HCT116 (cell line): ENCODE data around the gene RAB40C. TPM values are rescaled to one million over a fixed set of nuclear protein-coding genes. Genes with fewer than 3 reads are reported as not detected.

Source experiments
- ATAC-seq: fragments of 200-7000 bp; cut with Tn5 transposase; 2 replicates; pipeline ENCODE4 v1.9.1; 2020; ENCODE audit warnings: mild to moderate bottlenecking, moderate library complexity
- BruUV-seq: library from RNA; stranded (reverse); fragments of 400-500 nt; replicated peaks from 2 replicates; lab custom pipeline; 2021; lab: Mats Ljungman, UMichigan
- CTCF ChIA-PET: fragments of 300-600 bp; sonication (Branson Sonifier 250); formaldehyde crosslinking; loops from one replicate; lab custom pipeline; 2021; ENCODE audit warnings: antibody characterized with exemption; lab: Charles Lee
- POLR2A ChIA-PET: fragments of 300-600, 350-600 bp; sonication (Branson Sonifier 250); formaldehyde crosslinking; loops from one replicate; lab custom pipeline; 2021; ENCODE audit warnings: antibody characterized with exemption; lab: Charles Lee
- RAD21 ChIA-PET, 2 experiments: fragments of 300-600 bp; sonication (Branson Sonifier 250); formaldehyde crosslinking; loops; one replicate each; lab custom pipeline; 2023; ENCODE audit warnings: low total read pairs in 2 of 2; ENCODE audit not compliant: uncharacterized antibody in 2 of 2, unreplicated experiment in 2 of 2, low non-redundant PET in 1 of 2; lab: Charles Lee
- DNase-seq: peaks from one replicate; pipeline ENCODE4 v3.0.0-alpha.2; 2010; ENCODE audit warnings: low read depth, low spot score
- H2AFZ ChIP-seq: fragments of 200-600 bp; shearing (Covaris generic), sonication (generic); 2 replicates; pipeline ENCODE4 v1.6.1; 2017; ENCODE audit warnings: low read depth, mixed run types, mixed read lengths, antibody characterized with exemption, low read length; ENCODE audit not compliant: poor library complexity, severe bottlenecking
- H3K27ac ChIP-seq: 2 replicates; pipeline ENCODE4 v1.5.1; 2012; ENCODE audit warnings: low read depth, low read length
- H3K27me3 ChIP-seq: fragments of 200-600 bp; sonication (generic); 2 replicates; pipeline ENCODE4 v1.6.1; 2016; ENCODE audit warnings: mixed run types, low read length, mixed read lengths; ENCODE audit not compliant: insufficient read depth
- H3K36me3 ChIP-seq, 2 experiments: fragments of 200-500 bp in 1 of 2; fragments of 200-600 bp in 1 of 2; sonication (Bioruptor generic) in 1 of 2; sonication (generic) in 1 of 2; 2 replicates each; pipeline versions ENCODE4 v1.5.1 to v1.6.1; 2014 to 2016; ENCODE audit warnings: low read length in 2 of 2, inconsistent platforms in 1 of 2, mixed read lengths in 1 of 2, mixed run types in 1 of 2; ENCODE audit not compliant: insufficient read depth in 2 of 2, control insufficient read depth in 1 of 2
- H3K4me1 ChIP-seq, 2 experiments: fragments of 200-600 bp in 1 of 2; sonication (generic) in 1 of 2; 2 replicates each; pipeline versions ENCODE4 v1.5.1 to v1.6.1; 2012 to 2017; ENCODE audit warnings: low read length in 2 of 2, inconsistent platforms in 1 of 2, mild to moderate bottlenecking in 1 of 2, mixed read lengths in 1 of 2, mixed run types in 1 of 2, moderate library complexity in 1 of 2; ENCODE audit not compliant: insufficient read depth in 2 of 2, control insufficient read depth in 1 of 2
- H3K4me2 ChIP-seq: fragments of 200-600 bp; sonication (generic); 2 replicates; pipeline ENCODE4 v1.6.1; 2017; ENCODE audit warnings: mixed run types, low read length, mixed read lengths
- H3K4me3 ChIP-seq, 2 experiments: fragments of 200-600 bp in 1 of 2; sonication (generic) in 1 of 2; replicated peaks in 1 of 2; 2 replicates each; pipeline ENCODE4 v1.5.1; 2011 to 2016; ENCODE audit warnings: low read length in 2 of 2, control low read depth in 1 of 2, low read depth in 1 of 2, mild to moderate bottlenecking in 1 of 2, mixed read lengths in 1 of 2, mixed run types in 1 of 2
- H3K79me2 ChIP-seq: fragments of 200-600 bp; sonication (generic); 2 replicates; pipeline ENCODE4 v1.6.1; 2017; ENCODE audit warnings: mild to moderate bottlenecking, mixed run types, low read length, moderate library complexity, mixed read lengths; ENCODE audit not compliant: insufficient read depth
- H3K9ac ChIP-seq: fragments of 200-600 bp; sonication (generic); 2 replicates; pipeline ENCODE4 v1.6.1; 2016; ENCODE audit warnings: low read length, mixed read lengths
- H3K9me2 ChIP-seq: fragments of 200-600 bp; sonication (generic), shearing (Covaris generic); 2 replicates; pipeline ENCODE4 v1.6.1; 2017; ENCODE audit warnings: mixed run types, mild to moderate bottlenecking, moderate library complexity; ENCODE audit not compliant: insufficient read depth
- H3K9me3 ChIP-seq, 2 experiments: fragments of 200-500 bp in 1 of 2; fragments of 200-600 bp in 1 of 2; sonication (Bioruptor generic) in 1 of 2; sonication (generic) in 1 of 2; 2 replicates each; pipeline ENCODE4 v1.6.1; 2014 to 2017; ENCODE audit warnings: low read length in 2 of 2, mixed read lengths in 2 of 2, inconsistent platforms in 1 of 2, low read depth in 1 of 2, mild to moderate bottlenecking in 1 of 2, mixed run types in 1 of 2, moderate library complexity in 1 of 2; ENCODE audit not compliant: control insufficient read depth in 1 of 2, insufficient read depth in 1 of 2
- H4K20me1 ChIP-seq: fragments of 200-600 bp; sonication (generic), shearing (Covaris generic); 2 replicates; pipeline ENCODE4 v1.6.1; 2017; ENCODE audit warnings: mixed run types, mild to moderate bottlenecking, moderate library complexity; ENCODE audit not compliant: insufficient read depth
- ATF3 ChIP-seq: IDR thresholded peaks from 2 replicates; pipeline ENCODE4 v1.6.1; 2012
- CBX3 ChIP-seq: IDR thresholded peaks from 2 replicates; pipeline ENCODE4 v1.6.1; 2012; ENCODE audit warnings: low read depth
- CEBPB ChIP-seq: IDR thresholded peaks from 2 replicates; pipeline ENCODE4 v1.6.1; 2012; ENCODE audit warnings: low read depth
- CTCF ChIP-seq, 3 experiments: fragments of 200-600 bp in 1 of 3; sonication (generic) in 1 of 3; IDR thresholded peaks in 2 of 3; conservative IDR thresholded peaks in 1 of 3; 2 replicates each; pipeline ENCODE4 v1.5.1; 2012 to 2017; ENCODE audit warnings: low read depth in 2 of 3, low read length in 2 of 3, antibody characterized with exemption in 1 of 3, borderline replicate concordance in 1 of 3, control low read depth in 1 of 3, mild to moderate bottlenecking in 1 of 3, mixed read lengths in 1 of 3, mixed run types in 1 of 3, moderate library complexity in 1 of 3; ENCODE audit not compliant: insufficient read depth in 1 of 3
- EZH2 ChIP-seq: fragments of 200-600 bp; sonication (generic); IDR thresholded peaks from 2 replicates; pipeline ENCODE4 v1.6.1; 2017; ENCODE audit warnings: antibody characterized with exemption, mixed run types
- EZH2phosphoT487 ChIP-seq: fragments of 200-600 bp; IDR thresholded peaks from 2 replicates; pipeline ENCODE4 v1.6.1; 2018; ENCODE audit warnings: antibody characterized with exemption, borderline replicate concordance
- POLR2A ChIP-seq: IDR thresholded peaks from 2 replicates; pipeline ENCODE4 v1.7.0; 2011; ENCODE audit warnings: borderline replicate concordance; ENCODE audit not compliant: insufficient read depth, insufficient read length; ENCODE audit errors: extremely low read depth
- RAD21 ChIP-seq: IDR thresholded peaks from 2 replicates; pipeline ENCODE4 v1.6.1; 2012; ENCODE audit warnings: low read depth, mild to moderate bottlenecking
- YY1 ChIP-seq: IDR thresholded peaks from 2 replicates; pipeline ENCODE4 v1.6.1; 2011; ENCODE audit warnings: low read length, low read depth, moderate library complexity, mild to moderate bottlenecking; ENCODE audit not compliant: insufficient replicate concordance; ENCODE audit errors: extremely low read depth
- ZNF274 ChIP-seq: fragments of 200-500 bp; sonication (Bioruptor generic); IDR thresholded peaks from 2 replicates; pipeline ENCODE4 v1.6.1; 2014; ENCODE audit warnings: mild to moderate bottlenecking, low read depth, low read length, inconsistent platforms
- intact Hi-C: fragments of 100-400 bp; cut with micrococcal nuclease; formaldehyde crosslinking; loops from 2 replicates; pipeline ENCODE4 v1.10.0; 2022
- total RNA-seq: library from RNA; stranded (reverse); gene quantifications from one replicate; pipeline ENCODE4 v1.2.1, GENCODE V29; 2021; ENCODE audit not compliant: unreplicated experiment

The RAB40C gene
- total RNA-seq, 1 experiment from 2014 or later = 14.1 TPM

GRCh38 chr16:642189-643049 lies 52.6 kb downstream of the RAB40C start (continued):
- TF ChIP-seq YY1 = no peak

- no peaks in the 10 kb centered on the region for H3K36me3 ChIP-seq
- RAD21 ChIA-PET = no interaction called here
- DNase-seq (no peak), ATAC-seq (no peak)
- H3K27ac ChIP-seq = peak overlapping the region; percentile 90
- H2AFZ ChIP-seq = no peak overlapping the region
- intact Hi-C loops = no loop called here
- H3K4me1 ChIP-seq = peaks cover 14 to 46% of the 10 kb centered on the region in 2 experiments
- TF ChIP-seq POLR2A = no peak
- TF ChIP-seq RAD21 = no peak
- no peak for TF ChIP-seq ZNF274
- no peak for TF ChIP-seq CEBPB
- no peak for TF ChIP-seq EZH2
- TF ChIP-seq ATF3 = no peak
- no peaks in the 10 kb centered on the region for H3K9me3 ChIP-seq
- no TSS peak for BruUV-seq
- peak overlapping the region; percentile 82 for H3K9ac ChIP-seq
- POLR2A ChIA-PET = no interaction called here
- peak overlapping the region; percentile 76 for H3K4me2 ChIP-seq
- no peaks in the 10 kb centered on the region for H3K9me2 ChIP-seq
- H4K20me1 ChIP-seq = no peaks in the 10 kb centered on the region
- H3K27me3 ChIP-seq = no peaks in the 10 kb centered on the region
- H3K79me2 ChIP-seq = peaks cover 23% of the 10 kb centered on the region
- CTCF ChIA-PET = no interaction called here
- peak overlapping the region; percentile 56 to 67 for H3K4me3 ChIP-seq
These were observed 53.1 kb downstream of the RAB40C start for GRCh38 chr16:643050-643368.

DNA sequence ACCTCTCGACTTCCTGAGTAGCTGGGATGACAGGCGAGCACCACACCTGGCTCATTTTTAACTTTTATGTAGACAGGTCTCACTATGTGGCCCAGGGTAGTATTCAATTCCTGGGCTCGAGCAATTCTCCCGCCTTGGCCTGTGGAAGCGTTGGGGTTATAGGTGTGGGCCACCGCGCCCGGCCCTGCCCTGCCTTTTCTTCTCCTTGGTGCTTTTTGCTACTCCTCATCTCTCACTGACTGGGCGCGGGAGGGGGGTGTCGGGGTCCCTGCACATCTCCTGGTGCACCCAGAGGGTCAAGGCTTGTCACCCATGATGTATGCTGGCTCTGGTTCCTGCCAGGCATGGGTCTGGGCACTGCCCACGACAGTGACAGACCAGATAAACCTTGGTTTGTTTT lies 54.7 kb downstream of the RAB40C start:
- Histone ChIP-seq H3K27me3 (no peaks in the 10 kb centered on the region), H3K4me1 (peaks cover 14 to 51% of the 10 kb centered on the region in 2 experiments), H2AFZ (no peak overlapping the region), H3K9me2 (no peaks in the 10 kb centered on the region), H3K79me2 (peaks cover 23% of the 10 kb centered on the region), H3K27ac (peak overlapping the region; percentile 96), H3K4me3 (no peak overlapping the region), H3K36me3 (no peaks in the 10 kb centered on the region)
- ATAC-seq (no peak), DNase-seq (no peak)
- CTCF ChIA-PET = no interaction called here
- POLR2A ChIA-PET = no interaction called here
- RAD21 ChIA-PET = no interaction called here
- no peak for TF ChIP-seq CBX3
- TF ChIP-seq RAD21 = no peak
- no peak for TF ChIP-seq CTCF (IDR thresholded peaks at IDR 0.05 in 2 of 3, conservative IDR thresholded peaks at IDR 0.05 in 1 of 3; ENCODE audit: borderline replicate concordance in 1 of 3, insufficient read depth in 1 of 3, low read depth in 2 of 3, low read length in 2 of 3)
- no peak for TF ChIP-seq EZH2phosphoT487
- TF ChIP-seq, all 23 proteins: peak for 0
- BruUV-seq = no TSS peak
- no peaks in the 10 kb centered on the region for H3K9me3 ChIP-seq
- H4K20me1 ChIP-seq = no peaks in the 10 kb centered on the region
- peak overlapping the region; percentile 33; the same call in 1 of the 2 replicates for H3K9ac ChIP-seq
- intact Hi-C loops = no loop called here
- H3K4me2 ChIP-seq = peak overlapping the region; percentile 54
